MM.1S (cell line): Measurements from ENCODE around the gene FMN1.
"Not testable (repeated sequence)": the region's sequence is repeated elsewhere in the genome, so short reads cannot be mapped to it uniquely, and the experiment has no call there.

Source experiments
- EZH2 ChIP-seq: fragments of 300-600 bp; sonication (generic); optimal IDR thresholded peaks from 2 replicates; pipeline ENCODE3; 2017; ENCODE audit warnings: low read depth, mild to moderate bottlenecking, antibody characterized with exemption, low read length, mixed read lengths
- TF ChIP-seq, protein P1 (sequence below): fragments of 300-600 bp; sonication (generic); IDR thresholded peaks from 2 replicates; pipeline ENCODE4 v1.5.1; 2016; ENCODE audit warnings: antibody characterized with exemption, low read length, mixed read lengths

DNA sequence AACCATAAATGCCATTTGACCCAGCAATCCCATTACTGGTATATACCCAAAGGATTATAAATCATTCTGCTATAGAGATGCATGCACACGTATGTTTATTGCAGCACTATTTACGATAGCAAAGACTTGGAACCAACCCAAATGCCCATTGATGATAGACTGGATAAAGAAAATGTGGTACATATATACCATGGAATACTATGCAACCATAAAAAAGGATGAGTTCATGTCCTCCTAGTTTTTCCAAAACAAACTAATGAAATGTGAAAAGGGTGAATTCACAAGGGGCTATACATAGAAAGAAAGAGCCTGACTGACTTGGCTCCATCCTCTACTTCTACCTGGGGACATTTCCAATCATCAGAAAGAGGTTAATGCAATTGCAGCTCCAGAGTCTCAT is 347.8 kb downstream of the FMN1 start:
- TF ChIP-seq, protein P1, sequence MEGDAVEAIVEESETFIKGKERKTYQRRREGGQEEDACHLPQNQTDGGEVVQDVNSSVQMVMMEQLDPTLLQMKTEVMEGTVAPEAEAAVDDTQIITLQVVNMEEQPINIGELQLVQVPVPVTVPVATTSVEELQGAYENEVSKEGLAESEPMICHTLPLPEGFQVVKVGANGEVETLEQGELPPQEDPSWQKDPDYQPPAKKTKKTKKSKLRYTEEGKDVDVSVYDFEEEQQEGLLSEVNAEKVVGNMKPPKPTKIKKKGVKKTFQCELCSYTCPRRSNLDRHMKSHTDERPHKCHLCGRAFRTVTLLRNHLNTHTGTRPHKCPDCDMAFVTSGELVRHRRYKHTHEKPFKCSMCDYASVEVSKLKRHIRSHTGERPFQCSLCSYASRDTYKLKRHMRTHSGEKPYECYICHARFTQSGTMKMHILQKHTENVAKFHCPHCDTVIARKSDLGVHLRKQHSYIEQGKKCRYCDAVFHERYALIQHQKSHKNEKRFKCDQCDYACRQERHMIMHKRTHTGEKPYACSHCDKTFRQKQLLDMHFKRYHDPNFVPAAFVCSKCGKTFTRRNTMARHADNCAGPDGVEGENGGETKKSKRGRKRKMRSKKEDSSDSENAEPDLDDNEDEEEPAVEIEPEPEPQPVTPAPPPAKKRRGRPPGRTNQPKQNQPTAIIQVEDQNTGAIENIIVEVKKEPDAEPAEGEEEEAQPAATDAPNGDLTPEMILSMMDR: not testable (repeated sequence)
- TF ChIP-seq EZH2: not testable (repeated sequence)
